HFF-Myc (cell line): ENCODE measurements around the gene TMEM200A.

Experiments used
- DNase-seq: peaks from one replicate; pipeline ENCODE4 v3.0.0-alpha.2; 2011; ENCODE audit warnings: low read depth; ENCODE audit errors: extremely low read depth
- H3K4me3 ChIP-seq: replicated peaks from 2 replicates; pipeline ENCODE4 v1.5.1; 2011; ENCODE audit warnings: low read depth, mild to moderate bottlenecking, control low read depth, low read length
- CTCF ChIP-seq: IDR thresholded peaks from 2 replicates; pipeline ENCODE4 v1.5.1; 2012; ENCODE audit warnings: mild to moderate bottlenecking, low read depth, low read length, control low read depth; ENCODE audit errors: missing control alignments

The TMEM200A gene

DNA sequence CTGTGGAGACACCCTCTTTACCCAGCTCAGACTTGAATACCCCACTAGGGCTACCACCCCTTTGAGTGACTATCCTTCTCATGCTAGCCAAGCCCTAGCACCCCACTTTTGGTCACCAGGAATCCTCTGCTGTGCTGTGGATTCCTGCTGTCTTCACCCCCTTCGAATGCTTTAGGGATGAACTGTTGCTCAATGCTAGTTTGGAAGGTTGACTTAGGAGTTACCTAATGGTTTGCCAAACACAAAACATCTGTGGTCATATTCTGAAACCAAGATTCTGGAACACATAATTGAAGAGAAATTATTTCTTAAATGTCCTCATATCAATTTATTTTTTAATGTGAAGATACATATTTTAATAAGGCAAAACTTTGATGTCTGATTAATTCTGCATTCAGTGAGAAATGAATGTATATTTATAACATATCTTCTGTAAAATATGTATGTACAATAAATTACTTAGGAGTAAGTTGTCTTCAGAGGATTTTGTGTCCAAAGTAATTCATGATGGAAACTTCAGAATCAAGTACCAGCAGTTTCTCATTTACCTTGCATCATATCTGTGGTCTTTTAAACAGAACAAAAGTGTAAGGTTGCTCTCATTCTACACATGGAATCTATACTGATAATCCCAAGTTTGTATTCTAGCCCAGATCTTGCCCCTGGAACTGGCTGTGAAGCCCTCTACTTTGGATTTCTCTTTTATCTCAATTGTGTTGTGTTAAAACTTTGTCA is 46.9 kb downstream of the TMEM200A start:
- no peak for TF ChIP-seq CTCF
- DNase-seq = no peak

DNA sequence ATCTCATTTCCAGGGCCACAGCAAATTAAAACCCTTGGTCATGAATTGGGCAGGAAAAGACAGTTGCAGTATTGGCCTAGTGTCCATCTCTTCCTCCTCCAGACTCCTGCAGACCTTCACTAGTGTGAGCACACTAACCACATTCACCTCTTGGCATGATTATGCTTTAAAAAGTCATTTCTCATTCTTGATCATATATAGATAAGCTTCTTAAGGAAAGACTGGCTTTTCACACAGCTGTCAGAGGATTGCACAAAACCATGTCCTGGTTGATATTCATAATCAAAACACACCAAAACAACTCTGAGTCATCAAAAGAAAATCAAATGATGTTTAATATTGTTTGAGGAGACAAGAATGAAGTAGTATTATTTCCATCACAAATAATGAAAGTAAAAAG is 52.1 kb downstream of the TMEM200A start:
- no peak overlapping the region for H3K4me3 ChIP-seq
- TF ChIP-seq CTCF = no peak
- no peak for DNase-seq

More for the DNA sequence above, 46.9 kb downstream of the TMEM200A start:
- no peak overlapping the region for H3K4me3 ChIP-seq

DNA sequence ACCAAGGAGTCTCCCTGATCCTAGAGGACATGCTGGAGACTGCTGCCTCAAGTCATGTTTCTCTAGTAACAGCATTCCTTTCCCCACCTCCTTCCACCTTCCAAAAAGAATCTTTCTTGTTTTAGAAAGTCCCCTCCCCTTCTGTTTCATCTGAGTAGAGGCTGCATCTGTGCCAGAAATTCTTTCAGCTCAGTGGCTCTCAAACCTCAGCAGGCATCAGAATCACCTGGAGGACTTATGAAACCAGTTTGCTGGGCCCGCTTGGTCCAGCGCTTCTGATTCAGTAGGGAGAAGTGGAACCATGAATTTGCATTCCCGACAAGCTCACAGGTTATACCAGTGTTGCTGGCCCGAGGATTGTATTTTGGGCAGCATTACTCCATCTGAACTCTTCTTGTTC is 55.1 kb downstream of the TMEM200A start:
- H3K4me3 ChIP-seq = no peak overlapping the region
- TF ChIP-seq CTCF = no peak
- no peak for DNase-seq

GRCh38 chr6:130421585-130421984 is 55.8 kb downstream of the TMEM200A start:
- DNase-seq = peak; percentile 72
- no peak for TF ChIP-seq CTCF
- H3K4me3 ChIP-seq = no peak overlapping the region

GRCh38 chr6:130423044-130423443 is 57.2 kb downstream of the TMEM200A start:
- TF ChIP-seq CTCF = no peak
- no peak overlapping the region for H3K4me3 ChIP-seq
- no peak for DNase-seq

DNA sequence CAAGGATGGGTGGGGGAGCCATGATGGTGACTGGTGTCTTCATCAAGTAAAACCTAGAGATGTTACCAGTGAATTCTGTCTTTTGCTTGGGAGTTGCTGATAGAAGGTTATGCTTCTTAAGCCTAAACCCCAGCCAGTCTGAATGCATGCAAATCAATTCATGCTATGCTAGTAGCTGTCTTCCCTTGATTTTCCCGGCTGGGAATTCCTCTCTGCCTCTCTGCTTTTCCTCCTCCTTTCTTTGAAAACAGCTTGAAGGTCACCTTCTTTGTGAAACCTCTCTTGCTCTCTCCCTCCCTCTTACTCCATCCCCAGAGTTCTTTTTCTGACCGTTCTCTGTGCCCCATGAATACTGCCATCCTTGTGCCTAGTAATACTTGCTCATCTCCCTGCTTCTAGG is 58.9 kb downstream of the TMEM200A start:
- TF ChIP-seq CTCF = no peak
- no peak for DNase-seq
- no peak overlapping the region for H3K4me3 ChIP-seq

DNA sequence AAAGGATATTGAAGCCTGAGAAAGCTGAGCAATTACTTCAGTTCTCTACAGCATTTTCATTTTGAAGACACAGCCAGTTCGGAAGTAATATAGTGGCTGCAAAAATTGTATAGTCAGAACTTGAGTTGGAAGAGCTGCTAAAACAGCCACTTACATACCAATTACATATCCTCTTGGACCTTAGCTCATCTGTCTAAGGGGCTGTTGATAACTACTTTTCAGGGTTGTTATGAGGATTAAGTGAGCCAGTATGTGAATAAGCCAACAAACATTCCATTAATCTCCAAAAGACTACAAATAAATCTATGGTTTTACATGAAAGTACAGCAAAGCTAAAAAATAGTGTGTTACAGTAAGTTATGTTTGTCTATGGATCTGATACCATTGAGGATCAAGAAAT is 59.7 kb downstream of the TMEM200A start:
- no peak overlapping the region for H3K4me3 ChIP-seq
- DNase-seq = no peak
- TF ChIP-seq CTCF = no peak
